A172 (cell line): Measurements from ENCODE around the gene ERAS. TPM values are rescaled to one million over a fixed set of nuclear protein-coding genes. Genes with fewer than 3 reads are reported as not detected.
"Not testable (repeated sequence)": the region's sequence is repeated elsewhere in the genome, so short reads cannot be mapped to it uniquely, and the experiment has no call there.

ENCODE experiments used
- DNase-seq: peaks from one replicate; pipeline ENCODE4 v3.0.0-alpha.2; 2015; ENCODE audit warnings: low spot score
- total RNA-seq: library from RNA; depleted of rRNA; stranded (reverse); fragments of >200 nt; shearing (Covaris generic); gene quantifications from 2 replicates; pipeline ENCODE4 v1.2.3, GENCODE V29; 2014

Gene ERAS
- total RNA-seq, 1 experiment from 2014 or later: not detected

DNA sequence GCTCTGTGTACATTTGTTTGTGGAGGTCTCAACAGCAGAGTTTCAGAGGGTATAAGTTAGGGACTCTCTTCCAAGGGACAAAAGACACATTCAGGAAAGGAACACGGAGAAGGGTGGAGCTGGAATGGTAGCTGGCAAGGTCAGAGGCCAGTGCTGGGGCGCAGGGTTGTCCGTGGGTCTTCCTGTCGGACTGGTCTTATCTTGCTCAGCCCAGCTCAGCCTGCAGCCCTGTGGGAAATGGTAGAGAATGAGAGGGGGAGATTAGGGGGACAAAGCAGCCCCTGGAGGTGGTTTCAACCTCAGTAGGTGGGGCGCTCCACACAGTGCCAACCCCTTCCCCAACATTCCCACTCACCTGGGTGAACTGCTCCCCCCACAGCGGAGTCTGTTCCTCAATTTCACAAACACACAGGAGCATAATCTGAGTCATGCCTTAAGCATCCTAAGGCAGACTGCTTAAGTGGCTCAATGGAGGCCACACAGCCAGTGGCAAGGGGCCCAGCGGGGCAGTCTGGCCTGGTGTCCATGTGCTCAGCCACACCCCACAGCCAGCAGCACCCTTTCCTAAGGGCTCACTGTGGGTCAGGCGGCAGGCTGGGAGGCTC is 31.3 kb upstream of the ERAS start:
- peak; percentile 67 for DNase-seq

DNA sequence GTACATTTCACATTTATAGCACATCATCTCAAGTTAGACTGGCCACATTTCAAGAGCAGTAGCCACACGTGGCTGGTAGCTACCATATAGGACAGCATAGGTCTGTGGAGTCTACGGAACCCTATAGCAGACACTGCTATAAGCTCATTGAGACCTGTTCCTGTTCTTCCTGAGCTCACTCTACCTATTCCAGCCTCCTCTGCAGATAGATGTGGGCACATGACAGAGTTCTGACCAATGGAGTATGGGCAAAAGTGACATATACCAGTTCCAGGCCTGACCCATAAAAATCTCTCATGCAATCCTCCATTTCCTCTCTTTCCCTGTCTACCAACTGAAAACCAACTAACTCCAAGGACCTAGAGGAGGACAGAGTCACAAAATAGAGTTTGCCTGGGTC is 28.0 kb upstream of the ERAS start:
- DNase-seq: no peak

DNA sequence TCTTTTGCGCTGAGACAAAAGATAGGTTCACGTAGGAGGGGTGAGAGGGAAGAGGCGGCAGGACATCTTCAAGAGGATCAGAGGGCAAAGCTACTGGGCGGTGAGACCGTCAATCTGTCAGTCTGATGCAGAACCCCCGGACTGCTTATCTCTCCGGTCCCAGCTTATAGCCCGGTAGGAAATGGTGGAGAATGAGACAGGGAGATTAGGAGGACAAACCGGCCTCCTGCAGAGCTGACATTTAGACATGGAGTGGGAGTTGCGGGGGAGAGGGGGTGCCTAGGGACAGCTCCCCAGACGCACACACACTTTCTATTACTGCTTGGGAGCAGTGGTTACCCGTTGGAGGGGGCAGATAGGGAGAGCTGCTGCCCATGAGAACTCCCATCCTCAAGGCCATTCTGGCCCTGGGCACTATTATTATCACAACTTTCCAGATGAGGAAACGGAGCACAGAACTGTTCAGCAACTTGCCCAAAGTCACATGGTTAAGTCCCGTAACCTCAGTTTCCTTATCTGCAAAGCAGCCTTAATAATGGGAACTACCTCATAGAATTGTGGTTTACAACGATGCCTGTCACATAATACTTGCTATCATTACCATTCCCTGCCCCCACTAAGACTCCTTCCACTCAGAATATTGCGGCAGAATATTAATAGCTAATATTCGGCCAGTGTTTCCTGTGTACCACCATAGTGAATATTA is 25.6 kb upstream of the ERAS start:
- no peak for DNase-seq

DNA sequence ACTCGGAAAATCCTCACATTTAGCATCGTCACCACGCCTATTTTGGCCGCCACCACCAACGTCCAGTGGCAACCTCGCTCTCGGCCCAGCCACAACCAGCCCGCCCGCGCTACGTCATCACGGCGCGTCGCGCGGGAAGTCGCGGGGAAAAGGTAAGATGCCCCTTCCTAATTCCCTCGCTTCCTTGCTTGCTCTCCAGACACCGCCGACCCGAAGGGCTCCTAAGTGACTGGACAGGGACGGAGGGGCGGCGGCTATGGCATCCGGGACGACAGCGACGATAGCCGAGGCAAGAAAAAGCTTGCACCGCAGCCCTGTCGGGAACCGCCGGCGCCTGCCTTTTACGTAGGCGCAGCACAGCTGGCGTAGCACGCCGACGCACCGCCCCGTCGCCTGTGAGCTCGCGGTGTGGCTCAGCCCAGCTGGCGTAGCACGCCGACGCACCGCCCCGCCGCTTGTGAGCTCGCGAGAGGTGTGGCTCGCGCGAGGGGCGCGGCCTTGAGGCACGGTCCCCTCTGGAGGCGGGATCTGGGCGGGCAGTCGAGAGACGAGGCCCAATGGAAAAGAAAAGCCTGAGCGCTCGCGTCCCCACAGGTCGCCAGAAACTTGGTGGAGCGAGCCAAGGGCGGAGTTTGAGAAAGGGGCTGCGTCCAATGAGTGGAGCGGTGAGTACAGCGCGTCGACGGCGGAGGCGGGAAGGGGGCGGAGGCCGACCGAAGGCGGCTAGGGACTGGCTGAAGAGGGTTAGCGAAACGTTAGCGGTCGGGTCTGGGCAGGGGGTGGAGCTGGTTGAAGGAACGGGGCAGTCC is 24.8 kb upstream of the ERAS start, which contains the start of gene HDAC6:
TSS of gene HDAC6 (plus strand) at position 788 of the 809 bp plus-strand sequence. CDS start 626 bp downstream, outside the sequence.
- peak; percentile 96 for DNase-seq

DNA sequence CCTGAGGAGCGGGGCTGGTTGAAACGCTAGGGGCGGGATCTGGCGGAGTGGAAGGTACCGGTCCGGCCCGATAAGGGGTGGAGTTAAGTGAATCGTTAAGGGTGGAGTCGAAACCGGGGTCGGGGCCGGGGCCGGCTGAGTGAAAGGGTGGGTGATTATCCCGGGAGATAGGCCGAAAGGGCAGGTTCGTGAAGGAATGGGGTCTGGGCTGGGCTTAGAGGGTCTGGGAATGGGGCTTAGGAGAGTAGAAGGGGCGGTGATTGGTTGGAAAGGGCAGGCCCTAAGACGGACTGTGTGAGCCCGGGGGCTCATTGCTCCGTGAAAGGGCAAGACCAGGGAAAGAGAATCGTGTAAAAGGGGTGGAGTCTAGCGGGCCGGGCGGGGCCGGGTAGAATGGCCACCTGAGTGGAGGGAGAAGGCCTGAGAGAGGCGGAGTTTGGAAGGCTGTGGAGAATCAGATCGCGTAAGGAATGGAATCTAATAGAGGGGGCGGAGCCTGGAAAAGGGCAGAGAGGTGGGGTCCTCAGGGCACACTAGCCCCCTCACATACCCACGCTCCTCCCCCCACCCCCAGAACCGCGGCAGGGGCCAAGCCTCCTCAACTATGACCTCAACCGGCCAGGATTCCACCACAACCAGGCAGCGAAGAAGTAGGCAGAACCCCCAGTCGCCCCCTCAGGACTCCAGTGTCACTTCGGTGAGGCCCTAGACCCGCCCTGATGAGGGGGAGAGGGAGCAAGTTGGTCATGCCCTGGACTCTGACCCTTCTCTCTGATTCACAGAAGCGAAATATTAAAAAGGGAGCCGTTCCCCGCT is 24.0 kb upstream of the ERAS start:
- DNase-seq: peak; percentile 79

DNA sequence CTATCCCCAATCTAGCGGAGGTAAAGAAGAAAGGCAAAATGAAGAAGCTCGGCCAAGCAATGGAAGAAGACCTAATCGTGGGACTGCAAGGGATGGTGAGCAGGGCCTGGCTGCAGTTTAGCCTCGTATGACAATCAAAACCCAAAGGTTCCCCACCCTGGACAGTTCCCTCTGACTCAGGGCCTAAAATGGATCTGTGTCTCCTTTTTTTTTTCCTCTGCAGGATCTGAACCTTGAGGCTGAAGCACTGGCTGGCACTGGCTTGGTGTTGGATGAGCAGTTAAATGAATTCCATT is 23.5 kb upstream of the ERAS start:
- no peak for DNase-seq

DNA sequence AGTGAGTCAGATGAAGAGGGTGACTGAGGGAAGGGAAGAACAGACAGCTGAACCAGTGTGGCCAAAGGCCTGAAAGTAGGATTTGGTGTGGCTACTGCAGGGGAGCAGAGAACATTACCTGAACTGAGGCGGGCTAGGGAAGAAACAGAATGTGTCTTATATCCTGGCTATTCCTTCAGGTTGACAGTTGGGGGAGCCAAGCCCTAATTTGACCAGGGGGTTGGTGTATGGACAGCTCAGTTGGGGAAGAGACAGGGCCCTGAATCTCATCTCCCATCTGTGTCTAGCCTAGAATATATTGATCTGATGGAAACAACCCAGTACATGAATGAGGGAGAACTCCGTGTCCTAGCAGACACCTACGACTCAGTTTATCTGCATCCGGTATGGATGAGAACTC is 20.2 kb upstream of the ERAS start:
- DNase-seq: no peak

DNA sequence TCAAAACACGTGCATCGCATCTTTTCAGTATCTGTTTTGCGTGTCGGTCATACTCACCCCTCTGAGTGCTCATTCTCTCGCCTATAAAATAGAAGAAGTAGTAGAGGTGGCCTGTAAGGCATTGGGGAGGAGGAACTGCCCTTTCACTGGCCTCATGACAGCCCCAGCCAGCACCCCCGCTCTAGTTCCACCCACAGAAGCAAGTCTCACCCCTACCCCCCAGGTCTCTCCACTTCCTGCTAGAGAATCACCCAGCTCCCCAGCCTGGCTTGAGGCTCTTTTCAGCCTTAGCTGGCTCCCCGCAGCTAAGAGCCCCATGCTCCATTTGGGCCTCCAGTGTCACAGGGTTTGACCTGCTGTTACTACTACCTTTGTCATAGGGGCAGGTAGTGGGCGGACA is 12.7 kb upstream of the ERAS start:
- no peak for DNase-seq

DNA sequence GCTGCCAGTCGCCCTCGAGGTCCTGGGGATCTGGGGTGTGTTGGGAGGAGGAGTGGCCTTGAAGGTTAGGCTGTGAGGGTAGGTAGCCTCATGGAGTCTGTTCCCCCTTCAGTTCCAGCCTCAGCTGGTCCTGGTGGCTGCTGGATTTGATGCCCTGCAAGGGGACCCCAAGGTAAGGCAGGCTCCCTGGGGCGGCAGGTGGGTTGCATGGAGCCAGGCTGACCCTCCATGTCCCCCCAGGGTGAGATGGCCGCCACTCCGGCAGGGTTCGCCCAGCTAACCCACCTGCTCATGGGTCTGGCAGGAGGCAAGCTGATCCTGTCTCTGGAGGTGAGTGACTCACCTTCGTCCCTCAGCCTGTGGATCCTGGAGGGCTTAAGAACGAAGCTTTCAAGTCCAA is 11.6 kb upstream of the ERAS start:
- no peak for DNase-seq

DNA sequence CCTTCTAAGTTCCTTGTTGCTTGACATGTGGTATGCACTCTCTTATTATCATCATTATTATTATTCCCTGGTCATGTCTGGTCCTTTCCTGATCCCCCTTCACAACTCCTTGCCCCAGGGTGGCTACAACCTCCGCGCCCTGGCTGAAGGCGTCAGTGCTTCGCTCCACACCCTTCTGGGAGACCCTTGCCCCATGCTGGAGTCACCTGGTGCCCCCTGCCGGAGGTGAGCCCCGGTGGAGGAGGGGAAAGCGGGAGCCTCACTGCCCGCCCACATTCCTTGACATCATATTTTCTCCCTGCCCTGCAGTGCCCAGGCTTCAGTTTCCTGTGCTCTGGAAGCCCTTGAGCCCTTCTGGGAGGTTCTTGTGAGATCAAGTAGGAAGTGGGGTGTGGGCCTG is 11.0 kb upstream of the ERAS start:
- DNase-seq: no peak

DNA sequence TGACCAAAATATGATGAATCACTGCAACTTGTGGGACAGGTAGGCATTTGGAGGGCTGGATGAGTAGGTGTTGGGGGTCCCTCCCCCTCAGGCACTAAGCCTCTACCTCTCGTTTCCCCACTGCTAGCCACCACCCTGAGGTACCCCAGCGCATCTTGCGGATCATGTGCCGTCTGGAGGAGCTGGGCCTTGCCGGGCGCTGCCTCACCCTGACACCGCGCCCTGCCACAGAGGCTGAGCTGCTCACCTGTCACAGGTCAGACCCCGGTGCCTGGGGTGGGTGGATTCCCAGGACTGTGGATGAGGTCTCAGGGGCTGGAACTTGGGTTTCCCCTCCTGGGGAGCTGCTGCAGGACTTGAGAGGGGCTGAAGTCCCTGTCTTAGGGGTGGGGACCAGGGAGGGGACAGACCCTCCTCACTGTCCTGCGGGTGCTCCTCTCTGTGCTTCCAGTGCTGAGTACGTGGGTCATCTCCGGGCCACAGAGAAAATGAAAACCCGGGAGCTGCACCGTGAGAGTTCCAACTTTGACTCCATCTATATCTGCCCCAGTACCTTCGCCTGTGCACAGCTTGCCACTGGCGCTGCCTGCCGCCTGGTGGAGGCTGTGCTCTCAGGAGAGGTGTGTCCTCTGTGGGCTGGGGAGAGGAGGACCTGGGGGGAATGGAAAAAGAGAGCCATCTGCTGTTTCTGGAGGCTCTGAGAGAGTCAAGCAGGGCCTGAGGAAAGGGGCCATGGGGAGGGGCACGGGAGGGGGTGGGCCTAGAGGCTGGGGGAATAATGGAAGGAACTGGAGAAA is 10.1 kb upstream of the ERAS start:
- DNase-seq: no peak

DNA sequence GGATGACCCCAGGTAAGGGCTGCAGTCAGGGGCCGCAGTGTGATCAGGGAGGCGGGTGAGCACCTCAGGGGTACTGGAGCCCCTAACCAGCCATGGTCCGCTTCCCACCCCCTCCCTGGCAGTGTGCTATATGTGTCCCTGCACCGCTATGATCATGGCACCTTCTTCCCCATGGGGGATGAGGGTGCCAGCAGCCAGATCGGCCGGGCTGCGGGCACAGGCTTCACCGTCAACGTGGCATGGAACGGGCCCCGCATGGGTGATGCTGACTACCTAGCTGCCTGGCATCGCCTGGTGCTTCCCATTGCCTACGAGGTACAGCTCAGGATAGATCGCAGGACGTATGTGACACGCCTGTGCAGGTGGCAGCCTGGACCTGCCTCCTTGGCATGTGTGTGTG is 8.2 kb upstream of the ERAS start:
- no peak for DNase-seq

DNA sequence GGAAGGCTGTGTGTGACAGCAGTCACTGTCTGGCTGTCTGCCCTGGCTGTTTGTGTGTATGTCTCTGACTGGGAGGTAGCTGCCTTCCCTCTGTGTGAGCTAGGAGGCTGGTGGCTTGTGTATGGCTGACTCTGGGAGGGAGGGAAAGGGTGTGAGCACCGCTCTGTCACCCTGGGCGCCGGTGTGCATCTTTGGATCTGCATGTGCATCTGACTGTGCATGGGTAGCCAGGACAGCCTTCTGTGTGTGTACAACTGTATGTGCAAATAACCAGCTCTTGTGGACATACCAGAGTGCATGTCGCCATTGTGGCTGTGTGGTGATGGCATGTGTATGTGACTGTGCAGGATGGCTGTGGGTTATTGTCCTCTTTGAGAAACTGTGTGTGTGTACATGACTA is 7.4 kb upstream of the ERAS start:
- no peak for DNase-seq

DNA sequence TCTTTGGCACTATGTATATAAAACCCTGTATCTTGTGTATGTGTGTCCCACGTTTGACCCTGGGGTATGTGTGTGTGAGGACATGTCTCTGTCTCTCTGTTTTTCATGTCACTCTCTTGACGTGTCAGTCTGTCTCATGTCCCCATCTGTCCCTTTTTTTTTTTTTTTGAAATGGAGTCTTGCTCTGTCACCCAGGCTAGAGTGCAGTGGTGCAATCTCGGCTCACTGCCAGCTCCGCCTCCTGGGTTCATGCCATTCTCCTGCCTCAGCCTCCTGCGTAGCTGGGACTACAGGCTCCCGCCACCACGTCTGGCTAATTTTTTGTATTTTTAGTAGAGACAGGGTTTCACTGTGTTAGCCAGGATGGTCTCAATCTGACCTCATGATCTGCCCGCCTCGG is 6.9 kb upstream of the ERAS start:
- not testable (repeated sequence) for DNase-seq

DNA sequence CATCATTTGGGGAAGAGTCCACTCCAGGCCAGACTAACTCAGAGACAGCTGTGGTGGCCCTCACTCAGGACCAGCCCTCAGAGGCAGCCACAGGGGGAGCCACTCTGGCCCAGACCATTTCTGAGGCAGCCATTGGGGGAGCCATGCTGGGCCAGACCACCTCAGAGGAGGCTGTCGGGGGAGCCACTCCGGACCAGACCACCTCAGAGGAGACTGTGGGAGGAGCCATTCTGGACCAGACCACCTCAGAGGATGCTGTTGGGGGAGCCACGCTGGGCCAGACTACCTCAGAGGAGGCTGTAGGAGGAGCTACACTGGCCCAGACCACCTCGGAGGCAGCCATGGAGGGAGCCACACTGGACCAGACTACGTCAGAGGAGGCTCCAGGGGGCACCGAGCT is 3.3 kb upstream of the ERAS start:
- no peak for DNase-seq

DNA sequence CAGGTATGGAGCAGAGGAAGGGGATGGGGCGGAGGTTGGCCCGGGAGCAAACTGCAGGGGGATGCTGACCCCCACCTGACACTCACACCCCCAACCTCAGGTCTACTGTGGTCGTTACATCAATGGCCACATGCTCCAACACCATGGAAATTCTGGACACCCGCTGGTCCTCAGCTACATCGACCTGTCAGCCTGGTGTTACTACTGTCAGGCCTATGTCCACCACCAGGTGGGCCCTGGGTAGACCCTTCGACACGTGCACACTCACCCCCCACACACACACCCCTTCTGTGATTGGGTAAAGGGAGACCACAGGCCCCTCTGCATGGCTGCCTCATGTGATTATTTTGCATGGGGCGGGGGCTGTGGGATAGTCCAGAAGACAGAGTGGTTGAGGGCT is 2.2 kb upstream of the ERAS start:
- no peak for DNase-seq

DNA sequence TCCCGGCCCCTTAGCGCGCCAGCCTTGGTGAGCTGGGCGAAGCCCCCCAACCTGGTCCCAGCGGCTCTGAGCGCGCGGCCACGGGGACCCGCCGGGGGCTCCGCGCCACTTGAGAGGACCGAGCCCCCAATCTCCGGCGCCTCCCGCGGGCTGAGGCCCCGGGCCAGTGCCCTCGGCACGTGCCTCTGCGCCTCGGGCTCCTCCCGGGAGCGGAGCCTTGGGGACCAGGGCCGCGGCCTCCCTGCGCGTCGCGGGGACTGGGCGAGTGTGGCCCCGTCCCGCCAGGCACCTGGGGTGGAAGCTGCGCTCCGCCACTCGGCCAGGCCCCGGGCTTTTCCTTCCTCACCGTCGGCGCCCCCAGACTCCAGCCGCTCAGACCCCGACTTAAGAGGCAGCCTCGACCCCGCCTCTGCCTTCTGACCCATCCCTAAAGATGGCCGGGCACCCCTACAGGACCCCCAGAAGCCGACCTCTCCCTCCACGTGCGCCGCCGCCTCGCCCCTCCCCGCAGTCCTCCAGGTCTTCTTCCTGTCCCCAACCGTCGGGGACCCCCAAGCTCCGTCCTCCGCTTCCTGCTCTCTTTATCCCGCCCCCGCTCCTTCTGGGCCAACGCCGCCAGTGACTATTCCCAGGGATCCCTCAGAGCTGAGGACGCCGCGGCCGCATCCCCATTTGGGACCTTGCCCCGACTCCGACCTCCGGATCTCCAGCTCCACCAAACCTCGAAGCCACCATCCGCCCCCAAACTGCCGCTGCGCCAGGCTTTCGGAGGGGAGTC is 752 bp downstream of the ERAS start:
- no peak for DNase-seq

DNA sequence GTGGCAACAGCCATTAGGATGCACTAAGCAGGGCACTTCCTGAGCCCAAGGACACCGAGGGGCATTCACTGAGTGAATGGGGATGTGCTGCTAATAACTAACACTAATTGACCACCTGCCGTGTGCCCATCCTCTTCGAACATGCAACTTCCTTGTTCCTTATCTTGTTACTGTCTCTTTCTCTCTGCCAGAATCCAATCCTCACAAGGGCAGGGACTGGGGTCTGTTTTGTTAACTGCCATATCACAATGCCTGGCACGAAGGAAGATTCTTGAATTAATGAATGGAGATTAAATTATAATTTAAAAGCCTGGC is 1.3 kb downstream of the ERAS start:
- DNase-seq: no peak

DNA sequence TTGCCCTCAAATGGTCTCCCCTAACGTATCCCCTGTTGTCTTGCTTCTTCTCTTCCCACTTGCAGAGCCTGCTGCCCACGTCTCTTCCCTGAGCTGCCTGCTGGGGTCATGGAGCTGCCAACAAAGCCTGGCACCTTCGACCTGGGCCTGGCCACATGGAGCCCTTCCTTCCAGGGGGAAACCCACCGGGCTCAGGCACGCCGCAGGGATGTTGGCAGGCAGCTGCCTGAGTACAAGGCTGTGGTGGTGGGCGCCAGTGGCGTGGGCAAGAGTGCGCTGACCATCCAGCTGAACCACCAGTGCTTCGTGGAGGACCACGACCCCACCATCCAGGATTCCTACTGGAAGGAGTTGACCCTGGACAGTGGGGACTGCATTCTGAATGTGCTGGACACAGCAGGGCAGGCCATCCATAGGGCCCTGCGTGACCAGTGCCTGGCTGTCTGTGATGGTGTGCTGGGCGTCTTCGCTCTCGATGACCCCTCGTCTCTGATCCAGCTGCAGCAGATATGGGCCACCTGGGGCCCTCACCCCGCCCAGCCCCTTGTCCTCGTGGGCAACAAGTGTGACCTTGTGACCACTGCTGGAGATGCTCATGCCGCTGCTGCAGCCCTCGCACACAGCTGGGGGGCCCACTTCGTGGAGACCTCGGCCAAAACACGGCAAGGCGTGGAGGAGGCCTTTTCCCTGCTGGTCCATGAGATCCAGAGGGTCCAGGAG is 2.9 kb downstream of the ERAS start:
- DNase-seq: no peak
